OCI-LY7 (cell line): Measurements from ENCODE around the gene PIK3R1. TPM values are rescaled to one million over a fixed set of nuclear protein-coding genes. Genes with fewer than 3 reads are reported as not detected.
A peak's percentile ranks its signal among the peaks of the same experiment; 100 is the strongest.

Experiments used
- BruUV-seq: library from RNA; stranded (reverse); fragments of 400-500 nt; replicated peaks from 2 replicates; lab custom pipeline; 2021; lab: Mats Ljungman, UMichigan
- CTCF ChIA-PET: fragments of 300-600 bp; sonication (Branson Sonifier 250); formaldehyde crosslinking; loops from one replicate; lab custom pipeline; 2022; ENCODE audit warnings: antibody characterized with exemption; ENCODE audit not compliant: unreplicated experiment; lab: Charles Lee
- POLR2A ChIA-PET: fragments of 300-600 bp; sonication (Branson Sonifier 250); formaldehyde crosslinking; loops from one replicate; lab custom pipeline; 2022; ENCODE audit warnings: antibody characterized with exemption; lab: Charles Lee
- DNase-seq: peaks from one replicate; pipeline ENCODE4 v3.0.0-alpha.2; 2015; ENCODE audit warnings: low spot score
- H2AFZ ChIP-seq: fragments of 200-600 bp; sonication (generic), shearing (Covaris generic); 2 replicates; pipeline ENCODE4 v1.6.1; 2014; ENCODE audit warnings: mild to moderate bottlenecking, antibody characterized with exemption, low read length, moderate library complexity
- H3K27ac ChIP-seq: fragments of 200-600 bp; sonication (generic); 2 replicates; pipeline ENCODE4 v1.5.1; 2014; ENCODE audit warnings: mixed run types, low read depth, mild to moderate bottlenecking, moderate library complexity, low read length, inconsistent platforms; ENCODE audit not compliant: poor library complexity, severe bottlenecking
- H3K36me3 ChIP-seq: fragments of 200-600 bp; sonication (generic); 2 replicates; pipeline ENCODE4 v1.6.1; 2014; ENCODE audit warnings: mild to moderate bottlenecking, antibody characterized with exemption, low read length, moderate library complexity, mixed read lengths; ENCODE audit not compliant: insufficient read depth
- H3K4me1 ChIP-seq: fragments of 200-600 bp; sonication (generic); 2 replicates; pipeline ENCODE4 v1.5.1; 2014; ENCODE audit warnings: mild to moderate bottlenecking, low read length; ENCODE audit not compliant: insufficient read depth, poor library complexity, severe bottlenecking
- H3K4me2 ChIP-seq: fragments of 200-600 bp; sonication (generic); 2 replicates; pipeline ENCODE4 v1.6.1; 2014; ENCODE audit warnings: mild to moderate bottlenecking, low read length
- H3K4me3 ChIP-seq: fragments of 200-600 bp; sonication (generic); 2 replicates; pipeline ENCODE4 v1.5.1; 2014; ENCODE audit warnings: mild to moderate bottlenecking, low read depth, low read length; ENCODE audit not compliant: poor library complexity, severe bottlenecking
- H3K79me2 ChIP-seq: fragments of 200-600 bp; sonication (generic); 2 replicates; pipeline ENCODE4 v1.6.1; 2016; ENCODE audit warnings: low read depth, mild to moderate bottlenecking, low read length, moderate library complexity, mixed read lengths; ENCODE audit not compliant: insufficient read depth
- H3K9me2 ChIP-seq: fragments of 200-600 bp; sonication (generic); 2 replicates; pipeline ENCODE4 v1.6.1; 2016; ENCODE audit warnings: mild to moderate bottlenecking, low read length, mixed read lengths; ENCODE audit not compliant: insufficient read depth
- H3K9me3 ChIP-seq: fragments of 200-600 bp; sonication (generic); 2 replicates; pipeline ENCODE4 v1.6.1; 2014; ENCODE audit warnings: mild to moderate bottlenecking, mixed run types, low read length, mixed read lengths
- H4K20me1 ChIP-seq: fragments of 200-600 bp; sonication (generic); 2 replicates; pipeline ENCODE4 v1.6.1; 2014; ENCODE audit warnings: mild to moderate bottlenecking, antibody characterized with exemption, low read length, moderate library complexity, mixed read lengths; ENCODE audit not compliant: insufficient read depth
- EZH2phosphoT487 ChIP-seq: fragments of 200-600 bp; sonication (generic); IDR thresholded peaks from 2 replicates; pipeline ENCODE4 v1.6.1; 2018; ENCODE audit warnings: low read depth, borderline replicate concordance, mild to moderate bottlenecking, mixed run types, antibody characterized with exemption, low read length, moderate library complexity, mixed read lengths
- intact Hi-C: fragments of 100-400 bp; cut with micrococcal nuclease; formaldehyde crosslinking; loops from one replicate; pipeline ENCODE4 v1.10.0; 2022; ENCODE audit not compliant: unreplicated experiment
- total RNA-seq, 2 experiments: library from RNA; depleted of rRNA in 1 of 2; stranded (reverse); fragments of >200 nt in 1 of 2; shearing (Covaris generic) in 1 of 2; gene quantifications; 2 replicates each; pipeline ENCODE4 v1.2.3, GENCODE V29; 2014 to 2022
- TF ChIP-seq, protein P1 (sequence below): fragments of 200-600 bp; sonication (generic); conservative IDR thresholded peaks from 2 replicates; pipeline ENCODE4 v1.5.1; 2014; ENCODE audit warnings: mild to moderate bottlenecking, antibody characterized with exemption, low read length, moderate library complexity, mixed read lengths

The PIK3R1 gene
- total RNA-seq, 2 experiments from 2014 or later = 15.8 to 43.4 TPM

DNA sequence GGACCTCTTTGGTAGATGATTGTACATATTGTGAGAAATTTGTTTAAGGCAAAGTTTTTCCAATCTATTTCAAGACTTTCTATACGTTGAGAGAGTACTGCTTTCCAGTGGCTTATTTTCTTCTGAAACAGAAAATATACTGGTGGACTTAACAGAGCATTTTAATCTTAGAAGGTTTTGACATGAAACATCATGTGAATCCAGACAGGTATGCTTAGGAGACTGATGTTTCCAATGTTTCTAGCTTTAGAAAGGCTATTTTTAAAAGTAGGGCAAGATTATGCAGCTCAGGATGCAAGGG lies 71.0 kb downstream of the PIK3R1 start:
- Histone ChIP-seq H3K4me3 (no peak overlapping the region), H3K27ac (peak overlapping the region; percentile 43), H2AFZ (no peak overlapping the region; the same call in 1 of the 2 replicates), H4K20me1 (no peaks in the 10 kb centered on the region; the same call in 1 of the 2 replicates), H3K79me2 (no peaks in the 10 kb centered on the region), H3K4me1 (peaks cover 39% of the 10 kb centered on the region), H3K9me3 (no peaks in the 10 kb centered on the region), H3K36me3 (peaks cover 36% of the 10 kb centered on the region), H3K4me2 (peak overlapping the region; percentile 82), H3K9me2 (no peaks in the 10 kb centered on the region)
- intact Hi-C loops = loop anchor here (1.0 to 5.0 kb wide), 2 partner anchors 174 to 721 kb away; no protein-coding TSS in a partner anchor
- POLR2A ChIA-PET = interaction anchor here (0.6 to 2.6 kb wide), 6 partner anchors 9 to 280 kb away, joined by 3 to 12 read pairs (median 4); partner anchors contain the start of gene PIK3R1
- CTCF ChIA-PET = no interaction called here
- BruUV-seq = no TSS peak
- DNase-seq = no peak
- TF ChIP-seq, protein P1, sequence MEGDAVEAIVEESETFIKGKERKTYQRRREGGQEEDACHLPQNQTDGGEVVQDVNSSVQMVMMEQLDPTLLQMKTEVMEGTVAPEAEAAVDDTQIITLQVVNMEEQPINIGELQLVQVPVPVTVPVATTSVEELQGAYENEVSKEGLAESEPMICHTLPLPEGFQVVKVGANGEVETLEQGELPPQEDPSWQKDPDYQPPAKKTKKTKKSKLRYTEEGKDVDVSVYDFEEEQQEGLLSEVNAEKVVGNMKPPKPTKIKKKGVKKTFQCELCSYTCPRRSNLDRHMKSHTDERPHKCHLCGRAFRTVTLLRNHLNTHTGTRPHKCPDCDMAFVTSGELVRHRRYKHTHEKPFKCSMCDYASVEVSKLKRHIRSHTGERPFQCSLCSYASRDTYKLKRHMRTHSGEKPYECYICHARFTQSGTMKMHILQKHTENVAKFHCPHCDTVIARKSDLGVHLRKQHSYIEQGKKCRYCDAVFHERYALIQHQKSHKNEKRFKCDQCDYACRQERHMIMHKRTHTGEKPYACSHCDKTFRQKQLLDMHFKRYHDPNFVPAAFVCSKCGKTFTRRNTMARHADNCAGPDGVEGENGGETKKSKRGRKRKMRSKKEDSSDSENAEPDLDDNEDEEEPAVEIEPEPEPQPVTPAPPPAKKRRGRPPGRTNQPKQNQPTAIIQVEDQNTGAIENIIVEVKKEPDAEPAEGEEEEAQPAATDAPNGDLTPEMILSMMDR = peak; percentile 72; the same call in 1 of the 2 replicates
- TF ChIP-seq EZH2phosphoT487 = no peak

DNA sequence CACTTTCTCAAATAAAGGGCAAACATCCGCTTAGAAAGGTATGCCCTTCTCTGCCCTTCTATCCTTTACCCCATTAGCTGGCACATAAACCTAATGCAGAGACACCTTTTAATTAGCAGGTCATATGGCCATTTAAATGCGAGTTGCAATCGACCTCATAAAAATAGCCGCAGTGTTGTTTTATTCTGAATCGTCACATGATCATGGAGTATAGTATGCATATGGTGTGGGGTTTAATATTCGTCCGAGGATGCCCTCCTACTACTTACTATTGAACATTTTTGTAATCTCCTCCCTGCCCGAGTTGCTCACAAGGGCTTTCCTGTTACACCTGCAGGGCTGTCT lies 72.0 kb downstream of the PIK3R1 start:
- no TSS peak for BruUV-seq

More for the DNA sequence above, 72.0 kb downstream of the PIK3R1 start:
- ChIA-PET CTCF (interaction anchor here (1.2 kb wide), 1 partner anchor 10 kb away, joined by 4 read pairs; no protein-coding TSS in a partner anchor), POLR2A (interaction anchor here (0.9 to 2.6 kb wide), 3 partner anchors 15 to 91 kb away, joined by 3 to 12 read pairs (median 3); partner anchors contain the start of gene PIK3R1)
- Histone ChIP-seq H3K36me3 (peaks cover 32% of the 10 kb centered on the region), H2AFZ (peak overlapping the region; percentile 60), H3K9me2 (no peaks in the 10 kb centered on the region), H3K27ac (peak overlapping the region; percentile 43), H3K4me2 (peak overlapping the region; percentile 82), H4K20me1 (no peaks in the 10 kb centered on the region; the same call in 1 of the 2 replicates), H3K4me3 (peak overlapping the region; percentile 51), H3K4me1 (peaks cover 39% of the 10 kb centered on the region), H3K79me2 (no peaks in the 10 kb centered on the region), H3K9me3 (no peaks in the 10 kb centered on the region)
- intact Hi-C loops = loop anchor here (5.0 kb wide), 1 partner anchor 720 kb away; no protein-coding TSS in a partner anchor
- TF ChIP-seq, protein P1 = 0 out of 2 replicates have a peak, but pooled peaks have one; percentile 24
- TF ChIP-seq EZH2phosphoT487 = no peak
- DNase-seq = no peak
